HL-60 (cell line): ENCODE measurements around the gene EDEM1.

ENCODE experiments used
- DNase-seq, 2 experiments: peaks; one replicate each; pipeline ENCODE4 v3.0.0-alpha.2; 2010 to 2020; ENCODE audit warnings: low read depth in 1 of 2, low spot score in 1 of 2
- H3K27ac ChIP-seq: fragments of 250-450 bp; sonication (Bioruptor Pico); replicated peaks from 2 replicates; pipeline ENCODE4 v1.5.1; 2020; ENCODE audit warnings: mild to moderate bottlenecking, moderate library complexity
- H3K27me3 ChIP-seq: fragments of 250-450 bp; sonication (Bioruptor Pico); 2 replicates; pipeline ENCODE4 v1.5.1; 2021; ENCODE audit warnings: mild to moderate bottlenecking, moderate library complexity; ENCODE audit not compliant: insufficient read depth, poor library complexity, severe bottlenecking
- H3K4me3 ChIP-seq: replicated peaks from 2 replicates; pipeline ENCODE4 v1.5.1; 2011; ENCODE audit warnings: mild to moderate bottlenecking, control low read depth, low read length; ENCODE audit not compliant: insufficient read depth
- GABPA ChIP-seq: IDR thresholded peaks from 2 replicates; pipeline ENCODE4 v1.6.1; 2012; ENCODE audit warnings: low read depth
- POLR2AphosphoS5 ChIP-seq: IDR thresholded peaks from 2 replicates; pipeline ENCODE4 v1.6.1; 2012; ENCODE audit warnings: low read depth
- SPI1 ChIP-seq: IDR thresholded peaks from 2 replicates; pipeline ENCODE4 v1.6.1; 2012; ENCODE audit warnings: low read depth, mild to moderate bottlenecking, borderline replicate concordance
- TF ChIP-seq, protein P1 (sequence below): IDR thresholded peaks from one replicate; pipeline ENCODE4 v1.5.1; 2011; ENCODE audit warnings: low read length, control low read depth, inconsistent platforms; ENCODE audit not compliant: insufficient read depth
- TF ChIP-seq, protein P2 (sequence below): IDR thresholded peaks from 2 replicates; pipeline ENCODE4 v1.6.1; 2012; ENCODE audit warnings: low read depth; ENCODE audit not compliant: insufficient replicate concordance

Gene EDEM1

GRCh38 chr3:5212628-5213573 is 25.4 kb downstream of the EDEM1 start:
- DNase-seq: no peak
- H3K27me3 ChIP-seq: no peaks in the 10 kb centered on the region
- H3K27ac ChIP-seq: no peak overlapping the region
- H3K4me3 ChIP-seq: no peak overlapping the region
- TF ChIP-seq, protein P1, sequence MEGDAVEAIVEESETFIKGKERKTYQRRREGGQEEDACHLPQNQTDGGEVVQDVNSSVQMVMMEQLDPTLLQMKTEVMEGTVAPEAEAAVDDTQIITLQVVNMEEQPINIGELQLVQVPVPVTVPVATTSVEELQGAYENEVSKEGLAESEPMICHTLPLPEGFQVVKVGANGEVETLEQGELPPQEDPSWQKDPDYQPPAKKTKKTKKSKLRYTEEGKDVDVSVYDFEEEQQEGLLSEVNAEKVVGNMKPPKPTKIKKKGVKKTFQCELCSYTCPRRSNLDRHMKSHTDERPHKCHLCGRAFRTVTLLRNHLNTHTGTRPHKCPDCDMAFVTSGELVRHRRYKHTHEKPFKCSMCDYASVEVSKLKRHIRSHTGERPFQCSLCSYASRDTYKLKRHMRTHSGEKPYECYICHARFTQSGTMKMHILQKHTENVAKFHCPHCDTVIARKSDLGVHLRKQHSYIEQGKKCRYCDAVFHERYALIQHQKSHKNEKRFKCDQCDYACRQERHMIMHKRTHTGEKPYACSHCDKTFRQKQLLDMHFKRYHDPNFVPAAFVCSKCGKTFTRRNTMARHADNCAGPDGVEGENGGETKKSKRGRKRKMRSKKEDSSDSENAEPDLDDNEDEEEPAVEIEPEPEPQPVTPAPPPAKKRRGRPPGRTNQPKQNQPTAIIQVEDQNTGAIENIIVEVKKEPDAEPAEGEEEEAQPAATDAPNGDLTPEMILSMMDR: no peak
- no peak for TF ChIP-seq SPI1
- TF ChIP-seq, protein P2, sequence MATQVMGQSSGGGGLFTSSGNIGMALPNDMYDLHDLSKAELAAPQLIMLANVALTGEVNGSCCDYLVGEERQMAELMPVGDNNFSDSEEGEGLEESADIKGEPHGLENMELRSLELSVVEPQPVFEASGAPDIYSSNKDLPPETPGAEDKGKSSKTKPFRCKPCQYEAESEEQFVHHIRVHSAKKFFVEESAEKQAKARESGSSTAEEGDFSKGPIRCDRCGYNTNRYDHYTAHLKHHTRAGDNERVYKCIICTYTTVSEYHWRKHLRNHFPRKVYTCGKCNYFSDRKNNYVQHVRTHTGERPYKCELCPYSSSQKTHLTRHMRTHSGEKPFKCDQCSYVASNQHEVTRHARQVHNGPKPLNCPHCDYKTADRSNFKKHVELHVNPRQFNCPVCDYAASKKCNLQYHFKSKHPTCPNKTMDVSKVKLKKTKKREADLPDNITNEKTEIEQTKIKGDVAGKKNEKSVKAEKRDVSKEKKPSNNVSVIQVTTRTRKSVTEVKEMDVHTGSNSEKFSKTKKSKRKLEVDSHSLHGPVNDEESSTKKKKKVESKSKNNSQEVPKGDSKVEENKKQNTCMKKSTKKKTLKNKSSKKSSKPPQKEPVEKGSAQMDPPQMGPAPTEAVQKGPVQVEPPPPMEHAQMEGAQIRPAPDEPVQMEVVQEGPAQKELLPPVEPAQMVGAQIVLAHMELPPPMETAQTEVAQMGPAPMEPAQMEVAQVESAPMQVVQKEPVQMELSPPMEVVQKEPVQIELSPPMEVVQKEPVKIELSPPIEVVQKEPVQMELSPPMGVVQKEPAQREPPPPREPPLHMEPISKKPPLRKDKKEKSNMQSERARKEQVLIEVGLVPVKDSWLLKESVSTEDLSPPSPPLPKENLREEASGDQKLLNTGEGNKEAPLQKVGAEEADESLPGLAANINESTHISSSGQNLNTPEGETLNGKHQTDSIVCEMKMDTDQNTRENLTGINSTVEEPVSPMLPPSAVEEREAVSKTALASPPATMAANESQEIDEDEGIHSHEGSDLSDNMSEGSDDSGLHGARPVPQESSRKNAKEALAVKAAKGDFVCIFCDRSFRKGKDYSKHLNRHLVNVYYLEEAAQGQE: no peak

GRCh38 chr3:5213574-5213966 is 26.1 kb downstream of the EDEM1 start:
- no peak overlapping the region for H3K4me3 ChIP-seq
- TF ChIP-seq, protein P1: no peak
- TF ChIP-seq, protein P2: no peak
- TF ChIP-seq GABPA: no peak
- no peak for TF ChIP-seq SPI1
- TF ChIP-seq POLR2AphosphoS5: no peak
- no peaks in the 10 kb centered on the region for H3K27me3 ChIP-seq
- no peak for DNase-seq
- no peak overlapping the region for H3K27ac ChIP-seq

- Histone ChIP-seq H3K27ac (no peak overlapping the region), H3K4me3 (no peak overlapping the region), H3K27me3 (no peaks in the 10 kb centered on the region)
- TF ChIP-seq GABPA: no peak
- TF ChIP-seq POLR2AphosphoS5: peak; percentile 24; the same call in 1 of the 2 replicates
- TF ChIP-seq, protein P1: no peak
- no peak for TF ChIP-seq SPI1
- DNase-seq: no peak
These were observed 26.8 kb downstream of the EDEM1 start for GRCh38 chr3:5214352-5214751.
